ENCODE data around the gene PGAP2. TPM values are rescaled to one million over a fixed set of nuclear protein-coding genes. Genes with fewer than 3 reads are reported as not detected.

PGAP2 gene
- total and polyA plus RNA-seq, 2 donors = 10.5 to 24.0 TPM

GRCh38 chr11:3843326-3843725, 35.0 kb downstream of the PGAP2 start:
- H3K36me3 ChIP-seq (ENCODE audit: control insufficient read depth in 2 of 2, insufficient read depth in 2 of 2, low read length in 1 of 2) = peaks cover 0 to 5% of the 10 kb centered on the region in 2 donors
- no peaks in the 10 kb centered on the region for H3K9me3 ChIP-seq (ENCODE audit: control insufficient read depth in 2 of 2, insufficient read depth in 1 of 2, low read length in 1 of 2)
- WGBS = 96% methylated on average over 3 of the region's 3 CpGs
- H3K27me3 ChIP-seq (ENCODE audit: control insufficient read depth in 2 of 2, insufficient read depth in 1 of 2, low read length in 1 of 2) = no peaks in the 10 kb centered on the region
- no peak for DNase-seq (ENCODE audit: low read depth in 6 of 9, low spot score in 9 of 9)
- no peak overlapping the region for H3K4me3 ChIP-seq (ENCODE audit: low read length in 2 of 2)
- H3K4me1 ChIP-seq (ENCODE audit: control insufficient read depth in 2 of 2, insufficient read depth in 2 of 2, low read length in 2 of 2) = peaks cover 13 to 42% of the 10 kb centered on the region in 2 donors
- no peak overlapping the region for H3K27ac ChIP-seq (ENCODE audit: low read depth in 1 of 2, low read length in 1 of 2)

GRCh38 chr11:3845246-3845645, 36.9 kb downstream of the PGAP2 start:
- Histone ChIP-seq H3K9me3 (ENCODE audit: control insufficient read depth in 2 of 2, insufficient read depth in 1 of 2, low read length in 1 of 2) (no peaks in the 10 kb centered on the region), H3K27ac (ENCODE audit: low read depth in 1 of 2, low read length in 1 of 2) (no peak overlapping the region), H3K4me1 (ENCODE audit: control insufficient read depth in 2 of 2, insufficient read depth in 2 of 2, low read length in 2 of 2) (peaks cover 3 to 25% of the 10 kb centered on the region in 2 donors), H3K4me3 (ENCODE audit: low read length in 2 of 2) (no peak overlapping the region), H3K36me3 (ENCODE audit: control insufficient read depth in 2 of 2, insufficient read depth in 2 of 2, low read length in 1 of 2) (no peaks in the 10 kb centered on the region), H3K27me3 (ENCODE audit: control insufficient read depth in 2 of 2, insufficient read depth in 1 of 2, low read length in 1 of 2) (no peaks in the 10 kb centered on the region)
- DNase-seq (ENCODE audit: low read depth in 6 of 9, low spot score in 9 of 9) = no peak
- WGBS = 98% methylated on average over 1 of the region's 1 CpG

GRCh38 chr11:3845670-3846069, 37.3 kb downstream of the PGAP2 start:
- no peaks in the 10 kb centered on the region for H3K27me3 ChIP-seq (ENCODE audit: control insufficient read depth in 2 of 2, insufficient read depth in 1 of 2, low read length in 1 of 2)
- DNase-seq (ENCODE audit: low read depth in 6 of 9, low spot score in 9 of 9) = no peak
- peaks cover 3 to 25% of the 10 kb centered on the region in 2 donors for H3K4me1 ChIP-seq (ENCODE audit: control insufficient read depth in 2 of 2, insufficient read depth in 2 of 2, low read length in 2 of 2)
- 97% methylated on average over 3 of the region's 3 CpGs for WGBS
- H3K36me3 ChIP-seq (ENCODE audit: control insufficient read depth in 2 of 2, insufficient read depth in 2 of 2, low read length in 1 of 2) = no peaks in the 10 kb centered on the region
- peak overlapping the region; percentile 10 to 61 for H3K27ac ChIP-seq (ENCODE audit: low read depth in 1 of 2, low read length in 1 of 2)
- H3K4me3 ChIP-seq (ENCODE audit: low read length in 2 of 2) = no peak overlapping the region
- H3K9me3 ChIP-seq (ENCODE audit: control insufficient read depth in 2 of 2, insufficient read depth in 1 of 2, low read length in 1 of 2) = no peaks in the 10 kb centered on the region

- Histone ChIP-seq H3K36me3 (ENCODE audit: control insufficient read depth in 2 of 2, insufficient read depth in 2 of 2, low read length in 1 of 2) (no peaks in the 10 kb centered on the region), H3K27me3 (ENCODE audit: control insufficient read depth in 2 of 2, insufficient read depth in 1 of 2, low read length in 1 of 2) (no peaks in the 10 kb centered on the region), H3K4me3 (ENCODE audit: low read length in 2 of 2) (no peak overlapping the region), H3K27ac (ENCODE audit: low read depth in 1 of 2, low read length in 1 of 2) (no peak overlapping the region), H3K9me3 (ENCODE audit: control insufficient read depth in 2 of 2, insufficient read depth in 1 of 2, low read length in 1 of 2) (no peaks in the 10 kb centered on the region), H3K4me1 (ENCODE audit: control insufficient read depth in 2 of 2, insufficient read depth in 2 of 2, low read length in 2 of 2) (peaks cover 18 to 35% of the 10 kb centered on the region in 2 donors)
- 75% methylated on average over 10 of the region's 10 CpGs for WGBS
- DNase-seq (ENCODE audit: low read depth in 6 of 9, low spot score in 9 of 9) = peak in 2 of 9 donors; percentile 71 to 82
Observed at GRCh38 chr11:3849297-3849874, 41.0 kb downstream of the PGAP2 start.

- WGBS = 100% methylated on average over 1 of the region's 1 CpG
Observed at GRCh38 chr11:3853545-3853842, 45.1 kb downstream of the PGAP2 start.

GRCh38 chr11:3853899-3854659, 45.7 kb downstream of the PGAP2 start:
- Histone ChIP-seq H3K27me3 (ENCODE audit: control insufficient read depth in 2 of 2, insufficient read depth in 1 of 2, low read length in 1 of 2) (no peaks in the 10 kb centered on the region), H3K27ac (ENCODE audit: low read depth in 1 of 2, low read length in 1 of 2) (peak overlapping the region; percentile 95 to 97), H3K9me3 (ENCODE audit: control insufficient read depth in 2 of 2, insufficient read depth in 1 of 2, low read length in 1 of 2) (no peaks in the 10 kb centered on the region), H3K4me3 (ENCODE audit: low read length in 2 of 2) (peak overlapping the region; percentile 92 to 98), H3K4me1 (ENCODE audit: control insufficient read depth in 2 of 2, insufficient read depth in 2 of 2, low read length in 2 of 2) (peaks cover 26 to 51% of the 10 kb centered on the region in 2 donors), H3K36me3 (ENCODE audit: control insufficient read depth in 2 of 2, insufficient read depth in 2 of 2, low read length in 1 of 2) (no peaks in the 10 kb centered on the region)
- peak in 6 of 9 donors; percentile 69 to 93 (median 80) for DNase-seq (ENCODE audit: low read depth in 6 of 9, low spot score in 9 of 9)
- 19% methylated on average over 11 of the region's 11 CpGs for WGBS

More at GRCh38 chr11:3853545-3853842, 45.1 kb downstream of the PGAP2 start:
- H3K4me3 ChIP-seq (ENCODE audit: low read length in 2 of 2) = no peak overlapping the region
- DNase-seq (ENCODE audit: low read depth in 6 of 9, low spot score in 9 of 9) = no peak
- peaks cover 21 to 46% of the 10 kb centered on the region in 2 donors for H3K4me1 ChIP-seq (ENCODE audit: control insufficient read depth in 2 of 2, insufficient read depth in 2 of 2, low read length in 2 of 2)
- H3K27me3 ChIP-seq (ENCODE audit: control insufficient read depth in 2 of 2, insufficient read depth in 1 of 2, low read length in 1 of 2) = no peaks in the 10 kb centered on the region
- no peaks in the 10 kb centered on the region for H3K36me3 ChIP-seq (ENCODE audit: control insufficient read depth in 2 of 2, insufficient read depth in 2 of 2, low read length in 1 of 2)
- no peaks in the 10 kb centered on the region for H3K9me3 ChIP-seq (ENCODE audit: control insufficient read depth in 2 of 2, insufficient read depth in 1 of 2, low read length in 1 of 2)
- peak overlapping the region; percentile 95 to 97 for H3K27ac ChIP-seq (ENCODE audit: low read depth in 1 of 2, low read length in 1 of 2)

GRCh38 chr11:3854660-3854976, 46.3 kb downstream of the PGAP2 start:
- H3K27me3 ChIP-seq (ENCODE audit: control insufficient read depth in 2 of 2, insufficient read depth in 1 of 2, low read length in 1 of 2) = no peaks in the 10 kb centered on the region
- H3K4me1 ChIP-seq (ENCODE audit: control insufficient read depth in 2 of 2, insufficient read depth in 2 of 2, low read length in 2 of 2) = peaks cover 32 to 57% of the 10 kb centered on the region in 2 donors
- no peaks in the 10 kb centered on the region for H3K36me3 ChIP-seq (ENCODE audit: control insufficient read depth in 2 of 2, insufficient read depth in 2 of 2, low read length in 1 of 2)
- H3K4me3 ChIP-seq (ENCODE audit: low read length in 2 of 2) = peak overlapping the region; percentile 92 to 98
- no peak for DNase-seq (ENCODE audit: low read depth in 6 of 9, low spot score in 9 of 9)
- no peaks in the 10 kb centered on the region for H3K9me3 ChIP-seq (ENCODE audit: control insufficient read depth in 2 of 2, insufficient read depth in 1 of 2, low read length in 1 of 2)
- H3K27ac ChIP-seq (ENCODE audit: low read depth in 1 of 2, low read length in 1 of 2) = peak overlapping the region; percentile 95 to 97
- 15% methylated on average over 7 of the region's 7 CpGs for WGBS

GRCh38 chr11:3854977-3855807, 46.8 kb downstream of the PGAP2 start, which contains the start of gene STIM1:
Gene STIM1 (plus strand): TSS chr11:3855664. CDS start chr11:3856271, 607 bp downstream.
- under 1% methylated on average over 86 of the region's 87 CpGs for WGBS
- Histone ChIP-seq H3K9me3 (ENCODE audit: control insufficient read depth in 2 of 2, insufficient read depth in 1 of 2, low read length in 1 of 2) (no peaks in the 10 kb centered on the region), H3K4me1 (ENCODE audit: control insufficient read depth in 2 of 2, insufficient read depth in 2 of 2, low read length in 2 of 2) (peaks cover 35 to 60% of the 10 kb centered on the region in 2 donors)

More at GRCh38 chr11:3854977-3855807, 46.8 kb downstream of the PGAP2 start, which contains the start of gene STIM1:
- Histone ChIP-seq H3K4me3 (ENCODE audit: low read length in 2 of 2) (peak within 1 kb of the TSS; percentile 92 to 98), H3K36me3 (ENCODE audit: control insufficient read depth in 2 of 2, insufficient read depth in 2 of 2, low read length in 1 of 2) (no peaks in the 10 kb centered on the region), H3K27me3 (ENCODE audit: control insufficient read depth in 2 of 2, insufficient read depth in 1 of 2, low read length in 1 of 2) (no peaks in the 10 kb centered on the region), H3K27ac (ENCODE audit: low read depth in 1 of 2, low read length in 1 of 2) (peak within 1 kb of the TSS; percentile 96 to 97)
- peak; percentile 92 to 98 (median 96) for DNase-seq (ENCODE audit: low read depth in 6 of 9, low spot score in 9 of 9)

Data from thymus (tissue), 11 donors.